A673 (cell line): ENCODE measurements around the gene MRPL37. TPM values are rescaled to one million over a fixed set of nuclear protein-coding genes. Genes with fewer than 3 reads are reported as not detected.

Source experiments
- BruUV-seq: library from RNA; stranded (reverse); fragments of 400-500 nt; replicated peaks from 2 replicates; lab custom pipeline; 2021; lab: Mats Ljungman, UMichigan
- CTCF ChIA-PET: fragments of 300-600 bp; sonication (Branson Sonifier 250); formaldehyde crosslinking; loops from one replicate; lab custom pipeline; 2022; ENCODE audit warnings: antibody characterized with exemption; lab: Charles Lee
- POLR2A ChIA-PET: fragments of 300-600 bp; sonication (Branson Sonifier 250); formaldehyde crosslinking; loops from one replicate; lab custom pipeline; 2022; ENCODE audit warnings: antibody characterized with exemption; ENCODE audit not compliant: low non-redundant PET; lab: Charles Lee
- DNase-seq: peaks from one replicate; pipeline ENCODE4 v3.0.0-alpha.2; 2015; ENCODE audit warnings: low spot score
- H3K27ac ChIP-seq: fragments of 200-600 bp; sonication (generic); 2 replicates; pipeline ENCODE4 v1.5.1; 2016; ENCODE audit warnings: mixed run types, low read depth, mild to moderate bottlenecking, mixed read lengths, antibody characterized with exemption, low read length; ENCODE audit not compliant: poor library complexity, severe bottlenecking
- H3K27me3 ChIP-seq: fragments of 200-600 bp; sonication (generic); replicated peaks from 2 replicates; pipeline ENCODE4 v1.6.1; 2017; ENCODE audit warnings: mixed run types, low read depth, mild to moderate bottlenecking, mixed read lengths, antibody characterized with exemption, low read length; ENCODE audit not compliant: insufficient read depth, poor library complexity
- H3K36me3 ChIP-seq: fragments of 200-600 bp; sonication (generic); 2 replicates; pipeline ENCODE4 v1.6.1; 2016; ENCODE audit warnings: mixed run types, mild to moderate bottlenecking, mixed read lengths, antibody characterized with exemption, low read length; ENCODE audit not compliant: insufficient read depth, poor library complexity, severe bottlenecking
- H3K4me1 ChIP-seq: fragments of 200-600 bp; sonication (generic); 2 replicates; pipeline ENCODE4 v1.6.1; 2017; ENCODE audit warnings: mixed run types, mild to moderate bottlenecking, mixed read lengths, antibody characterized with exemption, low read length; ENCODE audit not compliant: insufficient read depth, poor library complexity, severe bottlenecking
- H3K4me3 ChIP-seq: fragments of 200-600 bp; sonication (generic); 2 replicates; pipeline ENCODE4 v1.5.1; 2016; ENCODE audit warnings: low read depth, mixed run types, mild to moderate bottlenecking, mixed read lengths, low read length; ENCODE audit not compliant: poor library complexity, severe bottlenecking
- H3K9me3 ChIP-seq: fragments of 200-600 bp; sonication (generic); 2 replicates; pipeline ENCODE4 v1.6.1; 2016; ENCODE audit warnings: mixed run types, low read depth, mild to moderate bottlenecking, mixed read lengths, antibody characterized with exemption, low read length; ENCODE audit not compliant: poor library complexity, severe bottlenecking
- EZH2 ChIP-seq: fragments of 200-600 bp; sonication (generic); IDR thresholded peaks from 2 replicates; pipeline ENCODE4 v1.6.1; 2017; ENCODE audit warnings: borderline replicate concordance, low read depth, mild to moderate bottlenecking, mixed read lengths, antibody characterized with exemption, low read length; ENCODE audit not compliant: poor library complexity, severe bottlenecking
- intact Hi-C: fragments of 100-400 bp; cut with micrococcal nuclease; formaldehyde crosslinking; loops from one replicate; pipeline ENCODE4 v1.10.0; 2022; ENCODE audit not compliant: unreplicated experiment
- total RNA-seq: library from RNA; stranded (reverse); gene quantifications from 2 replicates; pipeline ENCODE4 v1.2.3, GENCODE V29; 2021
- TF ChIP-seq, protein P1 (sequence below): fragments of 300-800, 200-600 bp; sonication (generic); conservative IDR thresholded peaks from 2 replicates; pipeline ENCODE4 v1.5.1; 2017; ENCODE audit warnings: low read depth, mild to moderate bottlenecking, antibody characterized with exemption, low read length, moderate library complexity, mixed read lengths

MRPL37 gene
- total RNA-seq, 1 experiment from 2014 or later, result 90.3 TPM

DNA sequence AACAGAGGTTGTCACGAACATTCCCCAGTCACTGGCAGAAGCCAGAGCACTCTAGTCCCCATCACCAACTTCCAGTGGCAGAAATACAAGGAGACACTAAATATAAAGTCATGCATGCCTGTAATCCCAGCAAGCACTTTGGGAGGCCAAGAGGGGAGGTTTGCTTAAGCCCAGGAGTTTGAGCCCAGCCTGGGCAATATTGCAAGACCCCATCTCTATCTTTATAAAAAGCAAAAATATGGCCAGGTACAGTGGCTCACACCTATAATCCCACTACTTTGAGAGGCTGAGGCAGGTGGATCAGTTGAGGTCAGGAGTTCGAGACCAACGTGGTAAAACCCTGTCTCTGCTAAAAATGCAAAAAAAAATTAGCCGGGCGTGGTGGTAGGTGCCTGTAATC is 6.5 kb upstream of the MRPL37 start:
- TF ChIP-seq, protein P1, sequence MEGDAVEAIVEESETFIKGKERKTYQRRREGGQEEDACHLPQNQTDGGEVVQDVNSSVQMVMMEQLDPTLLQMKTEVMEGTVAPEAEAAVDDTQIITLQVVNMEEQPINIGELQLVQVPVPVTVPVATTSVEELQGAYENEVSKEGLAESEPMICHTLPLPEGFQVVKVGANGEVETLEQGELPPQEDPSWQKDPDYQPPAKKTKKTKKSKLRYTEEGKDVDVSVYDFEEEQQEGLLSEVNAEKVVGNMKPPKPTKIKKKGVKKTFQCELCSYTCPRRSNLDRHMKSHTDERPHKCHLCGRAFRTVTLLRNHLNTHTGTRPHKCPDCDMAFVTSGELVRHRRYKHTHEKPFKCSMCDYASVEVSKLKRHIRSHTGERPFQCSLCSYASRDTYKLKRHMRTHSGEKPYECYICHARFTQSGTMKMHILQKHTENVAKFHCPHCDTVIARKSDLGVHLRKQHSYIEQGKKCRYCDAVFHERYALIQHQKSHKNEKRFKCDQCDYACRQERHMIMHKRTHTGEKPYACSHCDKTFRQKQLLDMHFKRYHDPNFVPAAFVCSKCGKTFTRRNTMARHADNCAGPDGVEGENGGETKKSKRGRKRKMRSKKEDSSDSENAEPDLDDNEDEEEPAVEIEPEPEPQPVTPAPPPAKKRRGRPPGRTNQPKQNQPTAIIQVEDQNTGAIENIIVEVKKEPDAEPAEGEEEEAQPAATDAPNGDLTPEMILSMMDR, result no peak
- TF ChIP-seq EZH2, result no peak
- no peaks in the 10 kb centered on the region for H3K36me3 ChIP-seq
- no peak for DNase-seq
- no peak overlapping the region for H3K4me3 ChIP-seq
- H3K27ac ChIP-seq, result no peak overlapping the region
- no TSS peak for BruUV-seq
- H3K27me3 ChIP-seq, result no peaks in the 10 kb centered on the region
- intact Hi-C loops, result no loop called here
- CTCF ChIA-PET, result no interaction called here
- no peaks in the 10 kb centered on the region for H3K9me3 ChIP-seq
- H3K4me1 ChIP-seq, result no peaks in the 10 kb centered on the region
- POLR2A ChIA-PET, result no interaction called here

DNA sequence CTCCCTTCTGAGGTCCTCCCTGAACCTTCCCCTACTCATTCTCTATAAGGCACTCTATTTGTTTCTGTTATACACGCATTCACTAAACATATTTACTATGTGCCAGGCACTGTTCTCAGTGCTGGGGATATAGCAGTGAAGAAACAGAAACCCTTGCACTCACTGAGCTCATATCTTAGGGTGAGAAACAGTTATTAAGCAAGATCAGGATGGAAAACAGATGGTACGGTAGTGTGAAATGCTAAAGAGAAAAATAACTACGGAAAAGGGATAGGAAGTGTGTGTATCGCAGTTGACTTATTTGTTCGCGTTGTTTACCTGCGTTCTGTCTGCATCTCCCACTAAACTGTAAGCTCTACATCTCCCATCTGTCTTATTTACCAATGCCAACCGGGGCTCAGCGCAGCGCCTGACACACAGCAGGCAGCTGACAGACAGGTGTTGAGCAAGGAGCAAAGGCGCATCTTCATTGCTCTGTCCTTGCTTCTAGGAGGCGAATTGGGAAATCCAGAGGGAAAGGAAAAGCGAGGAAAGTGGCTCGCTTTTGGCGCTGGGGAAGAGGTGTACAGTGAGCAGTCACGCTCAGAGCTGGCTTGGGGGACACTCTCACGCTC is 709 bp upstream of the MRPL37 start:
- Histone ChIP-seq H3K27me3 (no peaks in the 10 kb centered on the region), H3K9me3 (no peaks in the 10 kb centered on the region), H3K4me1 (no peaks in the 10 kb centered on the region), H3K36me3 (no peaks in the 10 kb centered on the region), H3K27ac (peak overlapping the region; percentile 71), H3K4me3 (peak overlapping the region; percentile 85)
- POLR2A ChIA-PET, result interaction anchor here (0.6 kb wide), 1 partner anchor 25 kb away, joined by 3 read pairs; no protein-coding TSS in a partner anchor
- no peak for DNase-seq
- CTCF ChIA-PET, result no interaction called here
- intact Hi-C loops, result no loop called here
- BruUV-seq, result TSS peak; percentile 55
- TF ChIP-seq EZH2, result no peak
- TF ChIP-seq, protein P1, result no peak

DNA sequence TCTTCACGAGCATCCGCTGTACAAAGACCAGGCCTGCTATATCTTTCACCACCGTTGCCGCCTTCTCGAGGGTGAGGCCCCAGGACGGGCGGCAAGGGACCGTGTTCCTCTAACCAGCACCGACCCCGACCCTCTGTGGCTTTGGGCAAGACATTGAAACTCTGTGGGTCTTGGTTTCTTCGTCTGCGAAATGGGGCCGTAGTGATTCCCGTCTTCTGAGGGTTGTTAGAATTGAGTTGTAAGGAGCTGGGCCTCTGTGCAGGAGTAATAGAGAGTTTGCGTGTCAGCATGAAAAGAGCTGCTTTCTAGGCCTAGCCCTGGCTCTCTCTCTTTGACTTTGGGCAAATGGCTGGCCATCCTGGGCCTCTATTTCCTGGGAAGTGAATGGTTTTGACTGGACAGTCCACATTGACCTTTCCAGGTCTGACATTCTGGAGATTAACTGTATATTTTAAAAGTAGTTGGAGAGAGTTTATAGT is 591 bp downstream of the MRPL37 start:
- TSS peak; percentile 61 for BruUV-seq
- peak overlapping the region; percentile 71 for H3K27ac ChIP-seq
- ChIA-PET POLR2A (no interaction called here), CTCF (no interaction called here)
- TF ChIP-seq, protein P1, result no peak
- no peak for TF ChIP-seq EZH2
- DNase-seq, result no peak
- peaks cover 3% of the 10 kb centered on the region for H3K36me3 ChIP-seq
- no peaks in the 10 kb centered on the region for H3K9me3 ChIP-seq
- no peaks in the 10 kb centered on the region for H3K4me1 ChIP-seq
- H3K4me3 ChIP-seq, result peak overlapping the region; percentile 85
- intact Hi-C loops, result loop anchor here (10.0 kb wide), 1 partner anchor 126 kb away; no protein-coding TSS in a partner anchor
- H3K27me3 ChIP-seq, result no peaks in the 10 kb centered on the region
